SU-DHL-6 (cell line): ENCODE measurements around the gene FAM120A.

Experiments used
- H2AFZ ChIP-seq: fragments of 200-600 bp; sonication (generic); 2 replicates; pipeline ENCODE4 v1.6.1; 2014; ENCODE audit warnings: low read depth, mild to moderate bottlenecking, moderate library complexity, mixed read lengths, antibody characterized with exemption, low read length; ENCODE audit not compliant: severe bottlenecking
- H3F3A ChIP-seq: fragments of 200-600 bp; shearing (Covaris generic); 2 replicates; pipeline ENCODE4 v1.6.0; 2016; ENCODE audit warnings: antibody characterized with exemption, mild to moderate bottlenecking; ENCODE audit not compliant: insufficient read depth
- H3K27ac ChIP-seq: fragments of 200-600 bp; sonication (generic); 2 replicates; pipeline ENCODE4 v1.5.1; 2016; ENCODE audit warnings: low read depth, mild to moderate bottlenecking, low read length, moderate library complexity, mixed read lengths
- H3K27me3 ChIP-seq: fragments of 200-600 bp; sonication (generic), shearing (Covaris generic); 2 replicates; pipeline ENCODE4 v1.6.0; 2014; ENCODE audit warnings: mild to moderate bottlenecking, low read length
- H3K36me3 ChIP-seq: fragments of 200-600 bp; sonication (generic); 2 replicates; pipeline ENCODE4 v1.6.1; 2014; ENCODE audit warnings: mild to moderate bottlenecking, low read length, mixed read lengths
- H3K4me2 ChIP-seq: fragments of 300-600, 200-600 bp; shearing (Covaris generic), sonication (generic); 2 replicates; pipeline ENCODE4 v1.6.0; 2014; ENCODE audit warnings: low read length, low read depth, mild to moderate bottlenecking; ENCODE audit not compliant: poor library complexity, severe bottlenecking
- H3K4me3 ChIP-seq: fragments of 200-600 bp; sonication (generic); 2 replicates; pipeline ENCODE4 v1.5.1; 2014; ENCODE audit warnings: antibody characterized with exemption, low read length, mild to moderate bottlenecking, mixed read lengths; ENCODE audit not compliant: insufficient read depth, poor library complexity, severe bottlenecking
- H3K79me2 ChIP-seq: fragments of 200-600 bp; sonication (generic); 2 replicates; pipeline ENCODE4 v1.6.1; 2014; ENCODE audit warnings: mild to moderate bottlenecking, low read length, moderate library complexity; ENCODE audit not compliant: insufficient read depth
- H3K9ac ChIP-seq: fragments of 200-600 bp; sonication (generic); 2 replicates; pipeline ENCODE4 v1.7.0; 2014; ENCODE audit warnings: mild to moderate bottlenecking, low read length
- H3K9me2 ChIP-seq: fragments of 200-600 bp; sonication (generic); replicated peaks from 2 replicates; pipeline ENCODE4 v1.6.1; 2014; ENCODE audit warnings: low read length; ENCODE audit not compliant: insufficient read depth
- H3K9me3 ChIP-seq: fragments of 200-600 bp; sonication (generic); 2 replicates; pipeline ENCODE4 v1.6.1; 2014; ENCODE audit warnings: low read length, mixed read lengths; ENCODE audit not compliant: insufficient read depth
- H4K20me1 ChIP-seq: fragments of 200-600 bp; sonication (generic); 2 replicates; pipeline ENCODE4 v1.6.1; 2014; ENCODE audit warnings: low read depth, mild to moderate bottlenecking, antibody characterized with exemption, low read length, moderate library complexity, mixed read lengths
- CTCF ChIP-seq: fragments of 200-600 bp; sonication (generic); IDR thresholded peaks from one replicate; pipeline ENCODE4 v1.5.1; 2017; ENCODE audit warnings: antibody characterized with exemption, mild to moderate bottlenecking, low read length, moderate library complexity; ENCODE audit not compliant: insufficient read depth, poor library complexity, severe bottlenecking
- EZH2phosphoT487 ChIP-seq: fragments of 200-600 bp; sonication (generic), shearing (Covaris generic); conservative IDR thresholded peaks from 2 replicates; pipeline ENCODE4 v1.6.1; 2018; ENCODE audit warnings: mild to moderate bottlenecking, antibody characterized with exemption, low read length, moderate library complexity, mixed read lengths

Gene FAM120A

DNA sequence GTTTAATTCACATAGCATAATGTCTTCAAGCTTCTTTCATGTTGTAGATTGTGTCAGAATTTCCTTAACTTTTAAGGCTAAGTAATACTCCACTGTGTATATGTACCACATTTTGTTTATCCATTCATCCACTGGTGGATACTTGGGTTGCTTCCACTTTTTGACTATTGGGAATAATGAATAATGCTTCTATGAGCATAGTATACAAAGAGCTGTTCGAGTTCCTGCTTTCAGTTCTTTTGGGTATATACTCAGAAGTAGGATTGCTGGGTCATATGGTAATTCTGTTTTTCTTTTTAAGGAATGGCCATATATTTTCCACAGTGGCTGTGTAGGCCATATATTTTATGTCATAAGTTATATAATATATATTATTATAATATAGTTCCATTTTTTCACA lies 5.5 kb downstream of the FAM120A start:
- Histone ChIP-seq H3K9me2 (no peaks in the 10 kb centered on the region), H3K9me3 (no peaks in the 10 kb centered on the region), H3K4me2 (no peak overlapping the region), H3K4me3 (no peak overlapping the region), H3K27ac (no peak overlapping the region), H3F3A (peaks cover 9% of the 10 kb centered on the region; the same call in 1 of the 2 replicates), H2AFZ (no peak overlapping the region), H3K36me3 (no peaks in the 10 kb centered on the region; the same call in 1 of the 2 replicates), H3K27me3 (no peaks in the 10 kb centered on the region), H3K9ac (no peak overlapping the region), H4K20me1 (no peaks in the 10 kb centered on the region; the same call in 1 of the 2 replicates), H3K79me2 (peaks cover 100% of the 10 kb centered on the region)
- TF ChIP-seq CTCF: no peak
- no peak for TF ChIP-seq EZH2phosphoT487

- Histone ChIP-seq H2AFZ (no peak overlapping the region), H3K9me3 (no peaks in the 10 kb centered on the region), H4K20me1 (no peaks in the 10 kb centered on the region; the same call in 1 of the 2 replicates), H3K27ac (no peak overlapping the region), H3K36me3 (no peaks in the 10 kb centered on the region; the same call in 1 of the 2 replicates), H3K4me2 (no peak overlapping the region), H3K9me2 (no peaks in the 10 kb centered on the region), H3K4me3 (no peak overlapping the region), H3K79me2 (peaks cover 100% of the 10 kb centered on the region), H3K9ac (no peak overlapping the region), H3F3A (peaks cover 5% of the 10 kb centered on the region; the same call in 1 of the 2 replicates), H3K27me3 (no peaks in the 10 kb centered on the region)
- TF ChIP-seq CTCF (no peak), EZH2phosphoT487 (no peak)
These were observed 7.2 kb downstream of the FAM120A start for GRCh38 chr9:93458712-93459111.

DNA sequence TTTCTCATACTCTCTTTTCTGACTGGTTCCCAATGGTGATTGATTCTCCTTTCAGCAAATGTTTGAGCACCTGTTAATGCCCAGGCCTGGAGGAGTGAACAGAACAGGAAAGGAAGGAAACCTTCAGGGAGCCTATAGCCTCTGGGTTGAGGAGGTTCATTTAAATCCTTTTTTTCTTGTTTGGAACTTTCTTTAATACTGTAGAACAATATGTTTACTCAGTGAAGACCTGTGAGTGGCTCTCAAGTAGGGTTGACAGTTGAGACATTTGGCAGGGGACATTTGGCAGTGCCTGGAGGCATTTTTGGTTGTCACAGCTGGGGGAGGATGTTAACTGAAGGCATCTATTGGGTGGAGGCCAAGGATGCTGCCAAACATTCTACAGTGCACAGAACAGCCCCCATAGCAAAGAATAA lies 8.0 kb downstream of the FAM120A start:
- Histone ChIP-seq H3K4me3 (no peak overlapping the region), H3K27me3 (no peaks in the 10 kb centered on the region), H2AFZ (no peak overlapping the region), H3K9me2 (no peaks in the 10 kb centered on the region), H3K36me3 (no peaks in the 10 kb centered on the region; the same call in 1 of the 2 replicates), H3K4me2 (no peak overlapping the region), H3K79me2 (peaks cover 100% of the 10 kb centered on the region), H3K9ac (no peak overlapping the region), H3F3A (peaks cover 11% of the 10 kb centered on the region; the same call in 1 of the 2 replicates), H4K20me1 (no peaks in the 10 kb centered on the region; the same call in 1 of the 2 replicates), H3K9me3 (no peaks in the 10 kb centered on the region), H3K27ac (no peak overlapping the region)
- TF ChIP-seq EZH2phosphoT487 (no peak), CTCF (no peak)
